DND-41 (cell line): ENCODE measurements around the gene PIGC.

Source experiments
- ATAC-seq: fragments of 200-7000 bp; cut with Tn5 transposase; 3 replicates; pipeline ENCODE4 v1.9.1; 2021; ENCODE audit warnings: low read depth; ENCODE audit not compliant: insufficient read depth
- DNase-seq: peaks from one replicate; pipeline ENCODE4 v3.0.0-alpha.2; 2020
- H2AFZ ChIP-seq: 2 replicates; pipeline ENCODE4 v1.6.0; 2012; ENCODE audit warnings: low read depth, low read length
- H3K27ac ChIP-seq: 2 replicates; pipeline ENCODE4 v1.5.1; 2012; ENCODE audit warnings: low read length, inconsistent platforms
- H3K27me3 ChIP-seq: fragments of 200-600 bp; sonication (generic); 2 replicates; pipeline ENCODE4 v1.6.0; 2012; ENCODE audit warnings: low read length, mild to moderate bottlenecking, inconsistent platforms; ENCODE audit not compliant: insufficient read depth, poor library complexity
- H3K36me3 ChIP-seq: 2 replicates; pipeline ENCODE4 v1.5.1; 2012; ENCODE audit warnings: low read length, inconsistent platforms; ENCODE audit not compliant: insufficient read depth
- H3K4me1 ChIP-seq: 2 replicates; pipeline ENCODE4 v1.5.1; 2012; ENCODE audit warnings: mild to moderate bottlenecking, low read length; ENCODE audit not compliant: insufficient read depth
- H3K4me2 ChIP-seq: 2 replicates; pipeline ENCODE4 v1.6.0; 2012; ENCODE audit warnings: mild to moderate bottlenecking, moderate library complexity, low read length, inconsistent platforms; ENCODE audit not compliant: insufficient read depth
- H3K4me3 ChIP-seq, 2 experiments: fragments of 200-600 bp in 1 of 2; shearing (Covaris generic) in 1 of 2; 2 replicates each; pipeline ENCODE4 v1.5.1; 2012 to 2016; ENCODE audit warnings: inconsistent platforms in 2 of 2, low read length in 2 of 2, mild to moderate bottlenecking in 2 of 2, low read depth in 1 of 2, moderate library complexity in 1 of 2
- H3K79me2 ChIP-seq: 2 replicates; pipeline ENCODE4 v1.6.0; 2012; ENCODE audit warnings: low read length, inconsistent platforms; ENCODE audit not compliant: insufficient read depth
- H3K9ac ChIP-seq: 2 replicates; pipeline ENCODE4 v1.6.0; 2012; ENCODE audit warnings: low read depth, mild to moderate bottlenecking, inconsistent platforms, low read length, moderate library complexity
- H3K9me3 ChIP-seq: 2 replicates; pipeline ENCODE4 v1.5.1; 2012; ENCODE audit warnings: low read length, moderate library complexity, mild to moderate bottlenecking, inconsistent platforms; ENCODE audit not compliant: insufficient read depth, severe bottlenecking
- H4K20me1 ChIP-seq: 2 replicates; pipeline ENCODE4 v1.6.0; 2012; ENCODE audit warnings: low read length; ENCODE audit not compliant: insufficient read depth
- CTCF ChIP-seq: IDR thresholded peaks from 2 replicates; pipeline ENCODE4 v1.5.1; 2012; ENCODE audit warnings: borderline replicate concordance, low read length, moderate library complexity, mild to moderate bottlenecking; ENCODE audit not compliant: poor library complexity, severe bottlenecking; ENCODE audit errors: extremely low read depth
- EZH2 ChIP-seq: IDR thresholded peaks from 3 replicates; pipeline ENCODE4 v1.6.1; 2012; ENCODE audit warnings: borderline replicate concordance, low read depth, mild to moderate bottlenecking, moderate library complexity, low read length, inconsistent platforms; ENCODE audit not compliant: severe bottlenecking

PIGC gene

DNA sequence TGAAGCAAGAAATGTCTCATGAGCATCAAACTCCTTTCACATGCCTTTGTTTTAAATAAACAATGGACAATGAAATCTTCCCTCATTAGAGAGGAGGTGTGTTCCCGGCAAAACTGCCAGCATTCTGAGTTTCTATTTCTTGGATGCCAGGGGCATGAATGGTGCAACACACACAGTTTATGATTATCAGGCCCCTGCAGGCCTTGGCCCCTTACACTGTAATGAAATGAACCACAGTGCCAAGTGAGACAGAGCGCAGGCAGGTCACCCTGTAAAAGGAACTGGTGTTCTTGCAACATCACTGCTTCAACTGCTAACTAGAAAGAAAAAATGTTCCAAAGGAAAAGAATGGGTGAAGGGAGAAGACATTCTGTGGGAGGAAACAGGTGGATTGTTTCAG is 3.8 kb upstream of the PIGC start:
- peaks cover 19% of the 10 kb centered on the region for H3K79me2 ChIP-seq
- no peaks in the 10 kb centered on the region for H4K20me1 ChIP-seq
- H3K36me3 ChIP-seq: peaks cover under 1% of the 10 kb centered on the region; the same call in 1 of the 2 replicates
- TF ChIP-seq EZH2 (no peak), CTCF (no peak)
- H3K27ac ChIP-seq: no peak overlapping the region
- H3K9me3 ChIP-seq: no peaks in the 10 kb centered on the region
- ATAC-seq (no peak), DNase-seq (no peak)
- no peaks in the 10 kb centered on the region for H3K27me3 ChIP-seq
- H2AFZ ChIP-seq: no peak overlapping the region
- no peak overlapping the region for H3K4me2 ChIP-seq
- peaks cover 27% of the 10 kb centered on the region for H3K4me1 ChIP-seq
- H3K4me3 ChIP-seq: no peak overlapping the region
- no peak overlapping the region for H3K9ac ChIP-seq

- no peaks in the 10 kb centered on the region for H3K27me3 ChIP-seq
- H3K4me1 ChIP-seq: peaks cover 38% of the 10 kb centered on the region
Observed at GRCh38 chr1:172446547-172446946, 2.7 kb upstream of the PIGC start.

DNA sequence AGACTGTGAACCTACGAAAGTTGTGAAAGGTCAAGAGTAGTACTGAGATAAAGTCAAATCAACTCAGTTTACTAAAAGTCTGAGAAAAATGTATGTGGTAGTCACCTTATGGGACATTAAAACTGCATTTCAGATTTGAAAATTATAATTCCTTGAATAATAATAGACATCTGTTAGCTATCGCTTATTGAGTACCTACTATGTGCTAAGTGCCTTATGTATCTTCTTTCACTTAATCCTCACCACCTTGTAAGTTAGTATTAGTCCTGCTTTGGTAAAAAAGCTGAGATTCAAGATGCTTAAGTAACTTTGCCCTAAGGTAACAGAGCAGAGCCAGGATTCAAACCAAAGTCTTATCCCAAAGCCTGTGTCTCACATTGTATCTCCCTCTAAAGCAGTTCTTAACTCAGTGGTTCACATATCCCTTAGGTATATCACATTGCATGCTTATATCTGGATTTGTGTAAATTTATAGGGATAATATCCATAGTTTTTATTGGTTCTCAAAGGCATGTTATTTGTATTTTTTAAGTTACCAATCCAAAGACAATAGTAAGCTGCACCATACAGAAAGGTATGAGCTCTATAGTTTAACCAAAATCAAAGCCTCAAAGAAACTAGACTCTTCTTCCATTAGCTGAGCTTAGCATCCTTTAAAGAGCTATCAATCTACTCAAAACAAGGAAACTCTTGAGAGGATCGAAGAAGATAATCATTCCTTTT is 865 bp downstream of the PIGC start:
- Histone ChIP-seq H3K27me3 (no peaks in the 10 kb centered on the region), H2AFZ (peak overlapping the region; percentile 96), H3K4me1 (peaks cover 35% of the 10 kb centered on the region)

More at GRCh38 chr1:172446547-172446946, 2.7 kb upstream of the PIGC start:
- peaks cover 11% of the 10 kb centered on the region for H3K36me3 ChIP-seq
- H2AFZ ChIP-seq: no peak overlapping the region
- TF ChIP-seq EZH2 (no peak), CTCF (no peak)
- DNase-seq: no peak
- no peak for ATAC-seq
- H3K79me2 ChIP-seq: peaks cover 30% of the 10 kb centered on the region
- no peaks in the 10 kb centered on the region for H3K9me3 ChIP-seq
- H3K4me2 ChIP-seq: no peak overlapping the region
- no peaks in the 10 kb centered on the region for H4K20me1 ChIP-seq
- no peak overlapping the region for H3K9ac ChIP-seq
- no peak overlapping the region for H3K27ac ChIP-seq
- H3K4me3 ChIP-seq: no peak overlapping the region

More for the DNA sequence above, 865 bp downstream of the PIGC start:
- Histone ChIP-seq H3K79me2 (peaks cover 38% of the 10 kb centered on the region), H3K9me3 (no peaks in the 10 kb centered on the region), H3K4me3 (peak overlapping the region; percentile 64 to 70; a peak in 3 of 4 replicates), H3K4me2 (peak overlapping the region; percentile 83), H3K36me3 (peaks cover 19% of the 10 kb centered on the region), H3K27ac (peak overlapping the region; percentile 87), H4K20me1 (peaks cover 4% of the 10 kb centered on the region; the same call in 1 of the 2 replicates), H3K9ac (peak overlapping the region; percentile 84)
- DNase-seq (no peak), ATAC-seq (no peak)
- no peak for TF ChIP-seq EZH2
- no peak for TF ChIP-seq CTCF
